Measurements from ENCODE around the gene SLC66A1.

Gene SLC66A1

DNA sequence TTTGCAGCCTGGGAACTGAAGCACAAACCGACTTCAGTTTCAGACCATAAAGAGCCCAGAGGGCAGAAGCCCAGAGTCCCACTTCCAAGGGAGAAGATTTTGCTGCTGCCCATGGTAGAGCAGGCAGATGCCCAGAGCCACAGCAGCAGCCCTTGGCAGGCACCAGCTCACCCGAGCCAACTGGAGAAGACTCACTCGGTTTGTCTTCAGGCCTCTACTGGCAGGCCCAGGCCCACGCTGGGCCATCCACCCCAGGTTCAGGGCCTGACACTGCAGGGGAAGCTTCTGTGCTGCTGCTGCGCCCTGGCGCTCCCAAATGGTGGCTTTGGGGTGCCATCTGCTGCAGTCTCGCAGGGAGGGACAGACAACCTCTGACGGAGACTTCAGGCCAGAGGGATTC, 33.3 kb downstream of the SLC66A1 start:
- Mint-ChIP-seq H3K27me3 (no peaks in the 10 kb centered on the region), H3K36me3 (ENCODE audit: insufficient read depth) (peaks cover 66% of the 10 kb centered on the region), H3K4me3 (no peak overlapping the region), H3K9me3 (no peaks in the 10 kb centered on the region), H3K4me1 (ENCODE audit: low read depth in 2 of 2) (peaks cover 3 to 10% of the 10 kb centered on the region in 2 donors), H3K27ac (no peak overlapping the region)
- DNase-seq: no peak
- ATAC-seq (replicated peaks): no peak

DNA sequence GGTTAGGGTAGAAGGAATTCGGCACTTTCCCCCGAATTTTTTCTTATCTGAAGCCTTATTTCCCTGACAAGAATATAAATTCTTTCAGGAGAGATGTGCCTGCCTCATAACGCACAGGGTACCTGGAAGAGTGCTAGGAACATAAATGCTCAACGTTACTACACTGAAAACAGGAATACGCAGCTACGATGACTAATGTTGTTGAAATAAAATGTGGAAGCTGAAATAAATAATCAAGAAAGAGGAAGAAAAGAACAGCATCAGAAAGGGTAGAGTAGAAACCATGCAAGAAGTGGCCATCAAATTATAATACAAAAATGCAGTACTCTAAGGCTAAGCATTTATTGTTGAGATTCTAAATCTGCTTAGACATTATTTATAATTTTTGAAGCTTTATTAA, 33.9 kb downstream of the SLC66A1 start:
- Mint-ChIP-seq H3K9me3 (no peaks in the 10 kb centered on the region), H3K27me3 (no peaks in the 10 kb centered on the region), H3K4me3 (no peak overlapping the region), H3K36me3 (ENCODE audit: insufficient read depth) (peaks cover 66% of the 10 kb centered on the region), H3K4me1 (ENCODE audit: low read depth in 2 of 2) (peaks cover 3 to 9% of the 10 kb centered on the region in 2 donors), H3K27ac (no peak overlapping the region)
- no peak for DNase-seq
- no peak for ATAC-seq (replicated peaks)

- no peak overlapping the region for H3K27ac Mint-ChIP-seq
- H3K4me3 Mint-ChIP-seq: no peak overlapping the region
- H3K36me3 Mint-ChIP-seq (ENCODE audit: insufficient read depth): peaks cover 70% of the 10 kb centered on the region
- no peaks in the 10 kb centered on the region for H3K9me3 Mint-ChIP-seq
- H3K27me3 Mint-ChIP-seq: no peaks in the 10 kb centered on the region
- ATAC-seq (replicated peaks): no peak
- H3K4me1 Mint-ChIP-seq (ENCODE audit: low read depth in 2 of 2): peaks cover 0 to 7% of the 10 kb centered on the region in 2 donors
- no peak for DNase-seq
Observed at GRCh38 chr1:19347533-19348172, 35.5 kb downstream of the SLC66A1 start.

GRCh38 chr1:19348441-19349198, 36.5 kb downstream of the SLC66A1 start:
- ATAC-seq (replicated peaks) (no peak), DNase-seq (no peak)
- Mint-ChIP-seq H3K36me3 (ENCODE audit: insufficient read depth) (peaks cover 67% of the 10 kb centered on the region), H3K9me3 (no peaks in the 10 kb centered on the region), H3K27me3 (no peaks in the 10 kb centered on the region), H3K4me3 (no peak overlapping the region), H3K4me1 (ENCODE audit: low read depth in 2 of 2) (peaks cover 0 to 6% of the 10 kb centered on the region in 2 donors), H3K27ac (no peak overlapping the region)

- H3K36me3 Mint-ChIP-seq (ENCODE audit: insufficient read depth): peaks cover 70% of the 10 kb centered on the region
- peak overlapping the region in 1 of 2 donors; percentile 44 for H3K27ac Mint-ChIP-seq
- peaks cover 0 to 4% of the 10 kb centered on the region in 2 donors for H3K4me1 Mint-ChIP-seq (ENCODE audit: low read depth in 2 of 2)
- DNase-seq: no peak
- H3K9me3 Mint-ChIP-seq: no peaks in the 10 kb centered on the region
- H3K4me3 Mint-ChIP-seq: no peak overlapping the region
- ATAC-seq (replicated peaks): no peak
- H3K27me3 Mint-ChIP-seq: no peaks in the 10 kb centered on the region
Observed at GRCh38 chr1:19349999-19350398, 37.9 kb downstream of the SLC66A1 start.

DNA sequence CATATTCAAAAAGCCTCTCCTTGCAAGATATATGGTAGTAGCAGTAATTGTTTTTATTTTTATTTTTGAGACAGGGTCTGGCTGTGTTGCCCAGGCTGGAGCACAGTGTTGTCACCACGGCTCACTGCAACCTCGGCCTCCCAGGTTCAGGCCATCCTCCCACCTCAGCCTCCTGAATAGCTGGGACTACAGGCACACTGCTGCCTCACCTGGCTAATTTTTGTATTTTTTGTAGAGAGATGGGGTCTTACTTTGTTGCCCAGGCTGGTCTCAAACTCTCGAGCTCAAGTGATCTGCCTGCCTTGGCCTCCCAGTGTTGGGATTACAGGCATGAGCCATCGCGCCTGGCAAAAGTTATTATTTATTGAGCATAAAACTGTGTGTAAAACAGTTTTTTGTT, 38.4 kb downstream of the SLC66A1 start:
- Mint-ChIP-seq H3K27me3 (no peaks in the 10 kb centered on the region), H3K4me1 (ENCODE audit: low read depth in 2 of 2) (peaks cover 0 to 4% of the 10 kb centered on the region in 2 donors), H3K9me3 (no peaks in the 10 kb centered on the region), H3K27ac (peak overlapping the region in 1 of 2 donors; percentile 44), H3K4me3 (no peak overlapping the region), H3K36me3 (ENCODE audit: insufficient read depth) (peaks cover 72% of the 10 kb centered on the region)
- ATAC-seq (replicated peaks): no peak
- no peak for DNase-seq

DNA sequence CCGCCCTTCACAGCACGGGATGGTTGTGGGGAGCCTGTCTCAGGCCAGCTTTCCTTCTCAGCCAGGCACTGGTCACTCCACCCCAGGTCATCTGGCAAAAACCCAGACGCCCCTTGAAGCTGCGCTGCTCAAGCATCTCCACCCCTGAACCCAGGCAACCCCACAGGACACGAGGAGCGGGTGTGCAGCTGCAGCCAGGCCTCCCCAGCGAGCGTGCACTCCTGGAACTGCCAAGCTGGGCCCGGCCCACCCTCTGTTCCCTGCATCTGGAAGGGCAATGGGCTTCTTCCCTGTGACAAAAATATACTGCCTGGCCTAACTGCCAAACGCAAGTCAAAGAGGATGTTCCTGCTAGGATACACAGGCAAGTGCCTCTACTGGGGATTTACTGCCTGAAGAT, 39.7 kb downstream of the SLC66A1 start:
- peaks cover 0 to 6% of the 10 kb centered on the region in 2 donors for H3K4me1 Mint-ChIP-seq (ENCODE audit: low read depth in 2 of 2)
- H3K27ac Mint-ChIP-seq: no peak overlapping the region
- ATAC-seq (replicated peaks) (no peak), DNase-seq (no peak)
- H3K36me3 Mint-ChIP-seq (ENCODE audit: insufficient read depth): peaks cover 74% of the 10 kb centered on the region
- no peaks in the 10 kb centered on the region for H3K9me3 Mint-ChIP-seq
- no peak overlapping the region for H3K4me3 Mint-ChIP-seq
- H3K27me3 Mint-ChIP-seq: no peaks in the 10 kb centered on the region

- H3K27ac Mint-ChIP-seq: no peak overlapping the region
Observed at GRCh38 chr1:19352839-19353238, 40.7 kb downstream of the SLC66A1 start.

DNA sequence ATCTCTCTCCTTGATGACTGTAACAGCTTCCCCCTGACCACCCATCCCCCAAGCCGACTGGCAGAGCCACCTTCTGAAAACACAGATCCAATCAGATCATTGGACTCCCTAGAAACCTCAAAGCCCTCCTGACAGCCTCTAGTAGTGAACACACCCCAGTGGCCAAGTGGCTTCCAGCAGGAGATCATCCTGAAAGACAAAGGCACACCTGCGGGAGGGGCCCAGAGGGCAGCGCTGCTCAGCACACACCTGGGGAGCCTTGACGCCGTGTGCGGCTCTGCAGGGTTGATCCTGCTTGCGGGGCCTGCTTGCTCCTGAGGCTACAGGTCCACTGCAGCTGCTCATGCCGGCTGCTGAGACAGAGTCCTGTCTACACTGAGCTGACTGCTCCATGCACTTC, 41.5 kb downstream of the SLC66A1 start:
- no peak for ATAC-seq (replicated peaks)
- H3K4me1 Mint-ChIP-seq (ENCODE audit: low read depth in 2 of 2): peaks cover 0 to 6% of the 10 kb centered on the region in 2 donors
- H3K36me3 Mint-ChIP-seq (ENCODE audit: insufficient read depth): peaks cover 74% of the 10 kb centered on the region
- no peak for DNase-seq
- peak overlapping the region in 1 of 2 donors; percentile 82 for H3K27ac Mint-ChIP-seq
- H3K9me3 Mint-ChIP-seq: no peaks in the 10 kb centered on the region
- H3K27me3 Mint-ChIP-seq: no peaks in the 10 kb centered on the region
- no peak overlapping the region for H3K4me3 Mint-ChIP-seq

More at GRCh38 chr1:19352839-19353238, 40.7 kb downstream of the SLC66A1 start:
- H3K36me3 Mint-ChIP-seq (ENCODE audit: insufficient read depth): peaks cover 78% of the 10 kb centered on the region
- H3K27me3 Mint-ChIP-seq: no peaks in the 10 kb centered on the region
- no peak for DNase-seq
- H3K4me3 Mint-ChIP-seq: no peak overlapping the region
- H3K4me1 Mint-ChIP-seq (ENCODE audit: low read depth in 2 of 2): peaks cover 0 to 6% of the 10 kb centered on the region in 2 donors
- H3K9me3 Mint-ChIP-seq: no peaks in the 10 kb centered on the region
- no peak for ATAC-seq (replicated peaks)

- H3K27ac Mint-ChIP-seq: no peak overlapping the region
- H3K4me1 Mint-ChIP-seq (ENCODE audit: low read depth in 2 of 2): peaks cover 0 to 6% of the 10 kb centered on the region in 2 donors
- DNase-seq: no peak
- peaks cover 64% of the 10 kb centered on the region for H3K36me3 Mint-ChIP-seq (ENCODE audit: insufficient read depth)
- H3K9me3 Mint-ChIP-seq: no peaks in the 10 kb centered on the region
- H3K27me3 Mint-ChIP-seq: no peaks in the 10 kb centered on the region
- H3K4me3 Mint-ChIP-seq: no peak overlapping the region
- ATAC-seq (replicated peaks): no peak
Observed at GRCh38 chr1:19354531-19354981, 42.4 kb downstream of the SLC66A1 start.

- peaks cover 50% of the 10 kb centered on the region for H3K36me3 Mint-ChIP-seq (ENCODE audit: insufficient read depth)
- no peaks in the 10 kb centered on the region for H3K9me3 Mint-ChIP-seq
- DNase-seq: no peak
- H3K4me3 Mint-ChIP-seq: no peak overlapping the region
- H3K27ac Mint-ChIP-seq: peak overlapping the region in 1 of 2 donors; percentile 51
- H3K4me1 Mint-ChIP-seq (ENCODE audit: low read depth in 2 of 2): peaks cover 11 to 15% of the 10 kb centered on the region in 2 donors
- ATAC-seq (replicated peaks): no peak
- no peaks in the 10 kb centered on the region for H3K27me3 Mint-ChIP-seq
Observed at GRCh38 chr1:19356266-19356665, 44.1 kb downstream of the SLC66A1 start.

GRCh38 chr1:19357299-19357986, 45.3 kb downstream of the SLC66A1 start:
- Mint-ChIP-seq H3K27me3 (no peaks in the 10 kb centered on the region), H3K4me3 (no peak overlapping the region), H3K4me1 (ENCODE audit: low read depth in 2 of 2) (peaks cover 14 to 16% of the 10 kb centered on the region in 2 donors), H3K36me3 (ENCODE audit: insufficient read depth) (peaks cover 39% of the 10 kb centered on the region), H3K27ac (no peak overlapping the region), H3K9me3 (no peaks in the 10 kb centered on the region)
- no peak for ATAC-seq (replicated peaks)
- no peak for DNase-seq

DNA sequence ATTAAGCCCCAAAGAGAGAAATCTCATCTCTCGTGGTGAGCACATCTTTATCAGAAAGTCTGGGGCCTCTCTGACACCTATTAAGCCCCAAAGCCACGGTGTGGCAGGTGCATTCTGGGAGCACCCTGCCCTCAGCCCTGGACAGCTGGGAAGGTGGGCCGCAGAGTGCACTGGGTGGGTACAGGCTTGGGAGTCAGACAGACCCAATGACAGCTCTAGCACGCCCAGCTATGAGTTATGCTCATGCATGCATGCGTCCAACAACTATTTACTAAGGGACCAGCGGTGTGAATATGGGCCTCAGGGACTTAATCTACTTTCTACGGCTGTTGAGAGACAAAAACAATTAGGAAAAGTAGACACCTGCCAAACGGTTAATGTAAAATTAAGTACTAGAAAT, 46.6 kb downstream of the SLC66A1 start:
- no peaks in the 10 kb centered on the region for H3K9me3 Mint-ChIP-seq
- peaks cover 12 to 16% of the 10 kb centered on the region in 2 donors for H3K4me1 Mint-ChIP-seq (ENCODE audit: low read depth in 2 of 2)
- DNase-seq (no peak), ATAC-seq (replicated peaks) (no peak)
- H3K36me3 Mint-ChIP-seq (ENCODE audit: insufficient read depth): peaks cover 37% of the 10 kb centered on the region
- peak overlapping the region in 1 of 2 donors; percentile 28 for H3K27ac Mint-ChIP-seq
- H3K27me3 Mint-ChIP-seq: no peaks in the 10 kb centered on the region
- no peak overlapping the region for H3K4me3 Mint-ChIP-seq
